ENCODE results near the gene ERMARD.

ERMARD gene

GRCh38 chr6:169795196-169795595 lies 43.8 kb downstream of the ERMARD start:
- TF ChIP-seq FOXM1 (IDR thresholded peaks at IDR 0.05; ENCODE audit: borderline replicate concordance) (no peak), ZNF384 (IDR thresholded peaks at IDR 0.05) (no peak), SP1 (IDR thresholded peaks at IDR 0.05) (no peak), PKNOX1 (IDR thresholded peaks at IDR 0.05) (no peak), ELF4 (IDR thresholded peaks at IDR 0.05) (no peak), ARNT (IDR thresholded peaks at IDR 0.05) (no peak), L3MBTL2 (conservative IDR thresholded peaks at IDR 0.05) (no peak), FOXA1 (IDR thresholded peaks at IDR 0.05) (no peak), LEF1 (IDR thresholded peaks at IDR 0.05; ENCODE audit: borderline replicate concordance) (no peak), CTBP1 (IDR thresholded peaks at IDR 0.05; ENCODE audit: borderline replicate concordance) (no peak)
- ChIA-PET POLR2A (no interaction called here), CTCF (interaction anchor here (0.6 to 2.0 kb wide), 2 partner anchors 9 to 755 kb away, joined by 3 to 5 read pairs; no protein-coding TSS in a partner anchor)

GRCh38 chr6:169798764-169799473 lies 47.5 kb downstream of the ERMARD start:
- no peak for DNase-seq (ENCODE audit: extremely low spot score)
- no peak for TF ChIP-seq FOXA1 (IDR thresholded peaks at IDR 0.05)
- no peak for TF ChIP-seq ZNF384 (IDR thresholded peaks at IDR 0.05)
- TF ChIP-seq TARDBP (IDR thresholded peaks at IDR 0.05), result no peak
- no peak for TF ChIP-seq ARNT (IDR thresholded peaks at IDR 0.05)
- no peak for TF ChIP-seq SUZ12 (IDR thresholded peaks at IDR 0.05)
- no peak for TF ChIP-seq BHLHE40 (IDR thresholded peaks at IDR 0.05; ENCODE audit: borderline replicate concordance)
- TF ChIP-seq FOXK2 (IDR thresholded peaks at IDR 0.05), result no peak
- no peak for TF ChIP-seq PKNOX1 (IDR thresholded peaks at IDR 0.05)
- TF ChIP-seq CTBP1 (IDR thresholded peaks at IDR 0.05; ENCODE audit: borderline replicate concordance), result no peak
- no peak for TF ChIP-seq HDGF (IDR thresholded peaks at IDR 0.05; ENCODE audit: borderline replicate concordance)
- no peak for TF ChIP-seq L3MBTL2 (conservative IDR thresholded peaks at IDR 0.05)
- TF ChIP-seq FOXM1 (IDR thresholded peaks at IDR 0.05; ENCODE audit: borderline replicate concordance), result no peak
- no peak for TF ChIP-seq SP1 (IDR thresholded peaks at IDR 0.05)
- no peak for TF ChIP-seq LEF1 (IDR thresholded peaks at IDR 0.05; ENCODE audit: borderline replicate concordance)
- TF ChIP-seq ELF4 (IDR thresholded peaks at IDR 0.05), result no peak
- no peak for TF ChIP-seq NFRKB (IDR thresholded peaks at IDR 0.05)
- POLR2A ChIA-PET, result no interaction called here
- CTCF ChIA-PET, result interaction anchor here (1.8 kb wide), 2 partner anchors 9 to 33 kb away, joined by 5 read pairs; no protein-coding TSS in a partner anchor

More at GRCh38 chr6:169795196-169795595, 43.8 kb downstream of the ERMARD start:
- DNase-seq (ENCODE audit: extremely low spot score), result no peak

GRCh38 chr6:169799474-169799926 lies 48.1 kb downstream of the ERMARD start:
- ChIA-PET POLR2A (no interaction called here), CTCF (interaction anchor here (1.8 kb wide), 1 partner anchor 10 kb away, joined by 5 read pairs; no protein-coding TSS in a partner anchor)
- TF ChIP-seq CTBP1 (IDR thresholded peaks at IDR 0.05; ENCODE audit: borderline replicate concordance) (no peak), PKNOX1 (IDR thresholded peaks at IDR 0.05) (no peak), HDGF (IDR thresholded peaks at IDR 0.05; ENCODE audit: borderline replicate concordance) (no peak), FOXM1 (IDR thresholded peaks at IDR 0.05; ENCODE audit: borderline replicate concordance) (no peak), ELF4 (IDR thresholded peaks at IDR 0.05) (no peak), L3MBTL2 (conservative IDR thresholded peaks at IDR 0.05) (no peak), ZNF384 (IDR thresholded peaks at IDR 0.05) (no peak), TARDBP (IDR thresholded peaks at IDR 0.05) (no peak), SUZ12 (IDR thresholded peaks at IDR 0.05) (no peak), ARNT (IDR thresholded peaks at IDR 0.05) (no peak), LEF1 (IDR thresholded peaks at IDR 0.05; ENCODE audit: borderline replicate concordance) (no peak), NFRKB (IDR thresholded peaks at IDR 0.05) (no peak), FOXK2 (IDR thresholded peaks at IDR 0.05) (no peak), SP1 (IDR thresholded peaks at IDR 0.05) (no peak), BHLHE40 (IDR thresholded peaks at IDR 0.05; ENCODE audit: borderline replicate concordance) (no peak), FOXA1 (IDR thresholded peaks at IDR 0.05) (no peak)
- no peak for DNase-seq (ENCODE audit: extremely low spot score)

- TF ChIP-seq FOXK2 (IDR thresholded peaks at IDR 0.05) (no peak), PKNOX1 (IDR thresholded peaks at IDR 0.05) (no peak), LEF1 (IDR thresholded peaks at IDR 0.05; ENCODE audit: borderline replicate concordance) (no peak), HDGF (IDR thresholded peaks at IDR 0.05; ENCODE audit: borderline replicate concordance) (no peak), SUZ12 (IDR thresholded peaks at IDR 0.05) (no peak), TARDBP (IDR thresholded peaks at IDR 0.05) (no peak), ARNT (IDR thresholded peaks at IDR 0.05) (no peak), SP1 (IDR thresholded peaks at IDR 0.05) (no peak), FOXA1 (IDR thresholded peaks at IDR 0.05) (no peak), ZNF384 (IDR thresholded peaks at IDR 0.05) (no peak), ELF4 (IDR thresholded peaks at IDR 0.05) (no peak), NFRKB (IDR thresholded peaks at IDR 0.05) (no peak), FOXM1 (IDR thresholded peaks at IDR 0.05; ENCODE audit: borderline replicate concordance) (no peak), BHLHE40 (IDR thresholded peaks at IDR 0.05; ENCODE audit: borderline replicate concordance) (no peak), CTBP1 (IDR thresholded peaks at IDR 0.05; ENCODE audit: borderline replicate concordance) (no peak), L3MBTL2 (conservative IDR thresholded peaks at IDR 0.05) (no peak)
- ChIA-PET POLR2A (interaction anchor here (1.3 kb wide), 1 partner anchor 10 kb away, joined by 3 read pairs; no protein-coding TSS in a partner anchor), CTCF (interaction anchor here (1.0 to 2.0 kb wide), 2 partner anchors 9 to 32 kb away, joined by 3 to 6 read pairs; no protein-coding TSS in a partner anchor)
- DNase-seq (ENCODE audit: extremely low spot score), result no peak
These were observed 48.8 kb downstream of the ERMARD start for GRCh38 chr6:169800116-169800667.
